Stimulated activated CD4-positive, alpha-beta T cell treated with anti-CD3 and anti-CD28 coated beads, TNF-alpha, amount 100 ng/mL, for 1 hour (primary cell): ENCODE results near the gene HNRNPDL.
"Not testable (repeated sequence)": the region's sequence is repeated elsewhere in the genome, so short reads cannot be mapped to it uniquely, and the experiment has no call there.

ENCODE experiments used
- DNase-seq, 3 donors: peaks; one replicate each; pipeline ENCODE4 v3.0.0-alpha.2; 2020; ENCODE audit warnings: low read depth in 3 of 3, low spot score in 1 of 3

The HNRNPDL gene

DNA sequence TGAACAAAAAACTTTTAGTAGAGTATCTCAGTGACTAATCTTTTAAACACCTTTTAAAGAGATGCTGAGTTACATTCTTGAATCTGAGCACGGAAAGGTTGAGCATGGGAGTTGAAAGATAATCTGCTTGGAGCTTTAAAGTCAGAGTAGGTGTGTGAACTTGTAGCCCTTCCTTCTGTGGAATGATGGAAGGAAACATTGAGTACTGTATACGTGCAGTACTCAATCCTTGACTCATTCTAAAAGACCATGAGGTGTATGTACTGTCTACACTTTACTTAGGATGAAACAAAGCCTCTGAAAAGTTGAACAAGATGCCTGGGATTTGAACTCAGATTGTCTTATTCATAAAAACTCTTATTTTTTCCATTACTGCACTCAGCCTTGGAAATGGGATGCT, 3.5 kb upstream of the HNRNPDL start:
- DNase-seq = no peak

DNA sequence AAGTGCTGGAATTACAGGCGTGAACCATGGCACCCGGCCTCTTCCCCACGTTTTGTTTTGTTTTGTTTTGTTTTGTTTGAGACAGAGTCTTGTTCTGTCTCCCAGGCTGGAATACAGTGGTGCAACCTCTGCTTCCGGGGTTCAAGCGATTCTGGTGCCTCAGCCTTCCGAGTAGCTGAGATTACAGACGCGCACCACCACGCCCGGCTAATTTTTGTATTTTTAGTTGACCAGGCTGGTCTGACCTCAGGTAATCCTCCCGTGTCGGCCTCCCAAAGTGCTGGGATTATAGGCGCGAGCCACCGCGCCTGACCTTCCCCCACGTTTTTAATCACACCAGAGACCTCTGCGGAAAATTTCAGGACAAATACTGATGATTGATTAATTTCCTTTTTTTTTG, 2.3 kb upstream of the HNRNPDL start:
- no peak for DNase-seq

DNA sequence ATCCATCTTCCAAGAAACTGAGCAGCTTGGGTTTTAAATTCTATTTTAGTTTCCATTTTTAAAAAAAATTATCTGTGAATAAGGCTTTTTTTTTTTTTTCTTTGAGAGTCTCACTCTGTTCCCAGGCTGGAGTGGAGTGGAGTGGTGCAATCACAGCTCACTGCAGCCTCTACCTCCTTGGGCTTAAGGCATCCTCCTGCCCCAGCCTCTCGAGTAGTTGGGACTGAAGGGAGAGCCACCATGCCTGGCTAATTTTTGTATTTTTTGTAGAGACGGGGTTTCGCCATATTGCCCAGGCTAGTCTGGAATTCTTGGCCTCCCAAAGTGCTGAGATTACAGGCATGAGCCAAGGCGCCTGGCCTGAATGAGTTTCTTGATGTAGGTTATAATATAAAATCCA, 1.6 kb upstream of the HNRNPDL start:
- no peak for DNase-seq

DNA sequence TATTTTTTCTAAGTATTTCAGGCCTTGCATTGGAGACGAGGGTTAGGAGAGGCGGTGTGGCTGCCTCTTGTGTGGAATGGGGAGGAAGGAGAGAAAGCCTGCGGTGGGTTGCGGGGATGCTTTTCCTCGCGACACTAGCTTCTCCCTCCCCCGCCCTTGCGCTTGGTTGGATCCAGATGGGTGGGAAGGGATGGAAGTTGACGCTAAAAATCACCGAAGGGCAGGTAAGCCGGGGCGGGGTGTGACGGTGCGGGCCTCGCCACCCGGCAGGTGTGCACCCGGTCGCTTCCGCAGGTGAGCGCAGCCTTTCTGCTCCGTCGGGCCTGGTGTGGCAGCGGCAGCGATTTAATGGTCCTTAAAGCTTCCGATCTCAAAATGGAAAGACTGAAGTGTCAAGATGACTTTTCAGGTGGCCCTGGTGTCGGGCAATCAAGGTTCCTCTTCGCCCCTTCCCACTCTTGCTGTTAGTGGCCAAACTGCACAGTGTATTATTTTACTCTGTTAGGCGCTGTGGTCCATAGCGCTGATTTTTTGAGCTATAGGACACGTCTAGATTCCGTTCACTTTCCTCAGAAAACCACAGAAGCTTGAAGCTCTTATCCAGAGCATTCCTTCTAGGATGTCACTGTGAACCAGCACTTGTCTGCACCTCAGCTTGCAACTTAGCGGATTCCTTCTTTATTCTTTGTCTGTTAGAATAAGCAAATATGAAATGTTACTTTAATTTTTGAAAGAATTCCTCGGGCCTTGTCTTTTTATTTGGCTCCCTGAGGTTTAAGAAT, 893 bp upstream of the HNRNPDL start:
- DNase-seq = peak in 1 of 3 donors; percentile 13

DNA sequence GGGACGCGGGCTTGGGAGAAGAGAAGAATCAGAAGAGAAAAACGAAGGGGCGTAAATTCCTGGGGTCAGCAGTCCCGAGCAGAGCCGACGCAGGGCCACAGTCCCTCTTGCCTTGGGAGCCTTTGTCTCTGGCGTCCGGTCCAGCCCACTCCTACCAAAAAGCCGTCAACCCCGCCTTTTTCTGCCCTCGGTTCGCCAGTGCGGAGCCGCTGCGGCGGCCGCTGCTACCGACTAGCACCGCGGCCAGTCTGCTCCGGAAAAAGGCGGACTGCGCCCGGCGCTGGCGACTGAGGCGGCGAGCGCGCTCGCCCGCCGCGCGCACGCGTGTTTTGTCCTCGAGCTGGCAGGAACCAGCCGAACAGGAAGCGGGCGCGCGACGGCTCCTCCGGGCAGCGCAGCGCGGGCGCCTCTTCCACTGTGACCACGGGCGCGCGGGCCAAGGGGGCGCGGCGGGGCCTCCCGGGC, 502 bp downstream of the HNRNPDL start:
- DNase-seq = peak in 2 of 3 donors; percentile 45 to 59

DNA sequence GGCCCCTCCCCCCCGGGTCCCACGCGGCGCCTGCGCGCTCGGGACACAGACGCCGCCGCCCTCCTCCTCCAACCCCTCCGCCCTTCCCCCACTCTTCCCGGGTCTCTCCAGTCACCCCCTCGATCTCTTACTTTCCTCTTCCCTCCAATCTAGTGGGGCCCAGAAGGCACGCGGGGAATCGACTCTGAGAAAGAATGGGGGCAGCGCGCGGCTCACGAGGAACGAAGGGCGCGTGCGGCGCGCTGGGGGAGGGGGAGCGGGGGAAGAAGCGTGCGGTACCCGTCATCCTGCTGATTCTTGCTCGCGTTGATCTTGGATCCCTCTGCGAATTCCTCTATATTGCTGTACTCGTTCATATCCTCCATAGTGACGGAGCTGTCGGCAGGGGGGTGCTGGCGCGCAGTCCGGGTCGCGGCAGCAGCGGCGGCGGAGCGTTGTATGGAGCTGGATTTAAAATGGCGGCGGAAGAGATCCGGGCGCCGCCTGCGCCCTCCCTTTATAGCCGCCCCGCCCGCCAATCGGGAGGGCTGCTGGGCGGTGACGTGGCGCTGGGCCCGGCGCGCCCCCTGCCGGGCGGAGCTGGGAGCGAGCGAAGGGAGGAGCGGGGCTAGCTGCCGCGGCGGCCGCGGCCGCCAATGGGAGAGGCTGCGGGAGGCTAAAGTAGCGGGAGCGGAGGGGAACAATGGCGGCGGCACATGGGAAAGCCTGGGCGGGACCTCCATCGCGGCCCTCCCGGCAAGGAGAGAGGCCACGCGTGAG, 1.1 kb downstream of the HNRNPDL start:
- peak; percentile 84 to 95 (median 90) for DNase-seq

DNA sequence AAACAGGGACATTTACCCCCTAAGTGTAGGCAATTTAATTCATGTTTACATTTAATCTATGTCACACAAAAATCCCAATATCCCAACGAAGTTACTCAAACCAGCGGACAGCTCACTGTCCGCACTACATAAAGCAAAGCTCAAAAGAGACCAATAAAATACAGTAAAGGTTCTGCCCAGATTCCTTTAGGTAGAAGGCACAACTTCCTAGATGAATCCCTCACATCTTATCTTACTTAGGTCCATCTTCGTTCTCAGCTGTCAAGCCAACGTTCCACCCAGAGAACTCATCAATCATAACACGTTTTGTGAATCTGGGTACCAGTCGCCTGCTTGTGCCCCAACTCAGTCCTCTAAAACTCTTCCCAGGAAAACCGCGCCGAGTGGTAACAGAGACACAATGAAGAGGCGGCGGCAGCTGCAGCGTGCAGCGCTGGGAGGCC, 1.7 kb downstream of the HNRNPDL start:
- no peak for DNase-seq

DNA sequence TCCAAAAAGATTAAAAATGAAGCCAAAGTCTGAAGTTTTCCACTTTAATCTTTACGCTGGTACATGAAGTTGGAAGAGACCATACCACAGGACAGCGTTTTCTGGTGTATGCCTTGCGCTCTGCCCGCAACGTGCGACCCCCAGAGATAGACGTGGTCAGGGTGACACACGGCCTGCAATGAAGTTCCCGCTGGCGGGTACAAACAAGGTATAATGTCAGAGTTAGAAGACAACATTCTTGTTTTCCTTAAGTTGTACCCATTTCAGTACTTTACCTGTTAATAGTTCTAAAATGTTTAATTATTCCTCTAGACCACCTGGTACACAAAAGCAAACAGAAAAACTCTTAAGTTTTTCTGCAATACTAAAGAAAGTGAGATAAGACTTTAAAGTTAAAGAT, 4.8 kb downstream of the HNRNPDL start:
- DNase-seq = no peak

DNA sequence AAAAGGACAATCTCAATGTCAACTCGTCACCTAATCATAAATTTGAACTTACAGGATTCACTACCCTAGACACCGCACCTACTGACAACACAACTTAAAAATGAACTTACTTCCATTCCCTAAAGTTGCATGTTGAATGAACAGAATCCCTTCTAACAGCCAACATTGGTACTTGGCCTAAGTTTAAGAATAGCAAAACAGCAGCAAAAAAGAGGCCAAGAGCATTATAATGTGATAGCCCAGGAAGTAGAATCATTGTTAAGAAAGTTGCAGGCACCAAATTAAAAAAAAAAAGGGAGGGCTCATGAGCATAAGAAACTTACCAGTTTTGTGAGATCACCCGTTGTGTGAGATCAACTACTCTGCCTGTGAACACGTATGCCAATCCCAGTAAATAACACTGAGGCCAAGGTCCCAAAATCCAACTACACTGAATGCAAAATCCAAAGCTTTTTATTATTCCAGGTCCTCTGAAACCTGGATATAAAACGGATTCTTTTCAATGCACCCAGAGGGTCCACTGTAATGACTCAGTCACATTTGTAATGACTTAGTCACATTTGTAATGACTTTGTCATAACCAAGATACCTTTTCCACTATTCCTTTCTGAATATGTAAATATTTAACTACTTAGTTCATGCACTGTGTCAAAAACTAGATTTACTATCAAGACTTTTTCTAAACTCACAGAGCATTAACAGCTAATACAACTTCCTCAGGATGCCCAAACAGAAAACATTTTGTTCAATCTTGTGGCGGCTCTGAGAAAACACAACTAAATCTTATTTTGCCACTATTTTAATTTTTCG, 6.8 kb downstream of the HNRNPDL start:
- no peak for DNase-seq

DNA sequence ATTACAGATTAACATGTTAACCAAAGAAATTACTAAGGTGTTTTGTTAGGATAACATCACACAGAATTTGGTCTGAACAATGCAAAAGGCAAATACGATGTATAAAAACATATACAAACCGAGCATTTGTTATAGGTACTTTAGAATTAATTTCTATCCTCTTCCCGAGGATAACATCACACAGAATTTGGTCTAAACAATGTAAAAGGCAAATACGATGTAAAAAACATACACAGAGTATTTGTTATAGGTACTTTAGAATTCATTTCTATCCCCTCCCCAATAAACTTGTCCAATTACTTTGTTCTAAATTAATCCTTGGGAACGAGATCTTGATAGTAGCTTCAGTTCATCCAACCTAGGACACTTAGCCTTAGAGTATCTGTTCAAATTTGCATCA, 7.6 kb downstream of the HNRNPDL start:
- no peak for DNase-seq

DNA sequence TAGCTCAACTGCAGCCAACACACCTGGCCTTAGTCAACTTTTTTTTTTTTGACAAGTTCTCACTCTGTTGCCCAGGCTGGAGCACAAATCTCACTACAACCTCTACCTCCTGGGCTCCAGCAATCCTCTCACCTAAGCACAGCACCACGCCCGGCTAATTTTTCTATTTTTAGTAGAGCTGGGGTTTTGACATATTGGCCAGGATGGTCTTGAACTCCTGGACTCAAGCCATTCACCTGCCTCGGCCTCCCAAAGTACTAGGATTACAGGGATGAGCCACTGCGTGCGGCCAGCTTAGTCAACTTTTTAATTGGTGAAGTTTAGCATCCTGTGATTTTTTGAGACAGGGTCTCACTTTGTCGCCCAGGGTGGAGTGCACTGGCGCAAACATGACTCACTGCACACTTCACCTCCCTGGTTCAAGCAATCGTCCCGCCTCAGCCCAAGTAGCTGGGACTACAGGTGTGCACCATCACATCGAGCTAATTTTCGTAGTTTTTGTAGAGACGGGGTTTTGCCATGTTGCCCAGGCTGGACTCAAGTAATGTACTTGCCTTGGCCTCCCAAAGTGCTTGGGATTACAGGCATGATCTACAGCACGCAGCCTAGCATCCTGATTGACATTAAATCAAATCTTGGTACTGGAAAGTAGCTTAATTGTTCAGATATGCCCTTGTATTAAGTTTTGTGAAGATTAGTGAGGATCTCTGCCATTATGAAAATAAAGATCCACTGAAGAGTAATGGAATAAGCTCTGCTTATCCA, 8.3 kb downstream of the HNRNPDL start:
- DNase-seq = no peak

DNA sequence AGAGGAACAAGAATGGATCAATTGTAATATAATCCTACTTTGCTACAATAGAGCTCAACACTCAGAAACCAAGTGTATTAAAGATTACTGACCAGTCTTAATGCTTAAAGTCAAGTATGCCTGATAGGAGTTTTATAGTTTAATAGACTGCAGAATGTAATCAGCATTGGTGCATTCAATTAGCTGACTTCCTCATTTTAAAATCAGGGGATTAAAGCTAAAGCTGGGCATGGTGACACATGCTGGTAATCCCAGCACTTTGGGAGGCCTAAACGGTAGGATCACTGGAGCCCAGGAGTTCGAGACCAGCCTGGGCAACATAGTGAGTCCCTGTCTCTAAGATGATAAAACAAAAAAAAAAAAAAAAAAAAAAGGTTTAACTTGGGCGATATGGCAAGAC, 10.8 kb downstream of the HNRNPDL start:
- DNase-seq = no peak

DNA sequence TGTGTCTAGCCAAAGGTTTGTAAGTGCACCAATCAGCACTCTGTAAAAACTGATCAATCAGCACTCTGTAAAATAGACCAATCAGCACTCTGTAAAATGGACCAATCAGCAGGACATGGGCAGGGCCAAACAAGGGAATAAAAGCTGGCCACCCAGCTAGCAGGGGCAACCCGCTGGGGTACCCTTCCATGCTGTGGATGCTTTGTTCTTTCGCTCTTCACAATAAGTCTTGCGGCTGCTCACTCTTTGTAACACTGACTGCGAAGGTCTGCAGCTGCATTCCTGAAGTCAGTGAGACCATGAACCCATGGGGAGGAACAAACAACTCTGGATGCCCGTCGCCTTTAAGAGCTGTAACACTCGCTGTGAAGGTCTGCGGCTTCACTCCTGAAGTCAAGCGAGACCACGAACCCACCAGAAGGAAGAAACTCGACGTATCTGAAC, 14.3 kb downstream of the HNRNPDL start:
- DNase-seq = no peak

DNA sequence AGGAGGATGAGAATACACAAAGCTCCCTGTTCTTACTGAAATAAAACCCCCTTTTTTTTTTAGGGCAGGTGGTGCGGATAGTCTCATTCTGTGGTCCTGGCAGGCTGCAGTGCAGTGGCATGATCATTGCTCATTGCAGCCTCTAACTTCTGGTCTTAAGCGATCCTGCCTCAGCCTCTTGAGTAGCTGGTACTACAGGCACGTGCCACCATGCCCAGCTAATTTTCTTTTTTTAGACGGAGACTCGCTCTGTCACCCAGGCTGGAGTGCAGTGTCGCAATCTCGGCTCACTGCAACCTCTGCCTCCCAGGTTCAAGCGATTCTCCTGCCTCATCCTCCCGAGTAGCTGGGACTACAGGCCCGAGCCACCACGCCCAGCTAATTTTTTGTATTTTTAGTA, 15.2 kb downstream of the HNRNPDL start:
- not testable (repeated sequence) for DNase-seq

DNA sequence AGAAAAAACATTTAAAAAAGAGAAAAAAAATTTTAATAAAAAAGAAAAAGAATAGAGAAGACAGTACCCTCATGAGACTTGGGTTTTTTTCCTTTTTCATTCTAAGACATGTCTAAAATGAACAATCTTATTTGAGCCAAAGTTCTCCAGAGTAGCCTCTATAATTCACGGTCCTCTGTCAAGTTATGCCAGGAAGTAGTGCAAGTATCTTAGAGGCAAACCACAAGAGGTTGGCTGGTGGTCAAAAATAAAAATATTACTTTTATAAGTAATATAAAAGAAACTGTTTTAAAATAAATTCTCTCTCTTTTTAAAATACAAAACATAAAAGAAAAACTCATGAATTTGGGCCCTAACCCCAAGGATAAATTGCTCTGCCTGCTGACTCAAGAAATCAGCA, 26.5 kb downstream of the HNRNPDL start:
- no peak for DNase-seq

DNA sequence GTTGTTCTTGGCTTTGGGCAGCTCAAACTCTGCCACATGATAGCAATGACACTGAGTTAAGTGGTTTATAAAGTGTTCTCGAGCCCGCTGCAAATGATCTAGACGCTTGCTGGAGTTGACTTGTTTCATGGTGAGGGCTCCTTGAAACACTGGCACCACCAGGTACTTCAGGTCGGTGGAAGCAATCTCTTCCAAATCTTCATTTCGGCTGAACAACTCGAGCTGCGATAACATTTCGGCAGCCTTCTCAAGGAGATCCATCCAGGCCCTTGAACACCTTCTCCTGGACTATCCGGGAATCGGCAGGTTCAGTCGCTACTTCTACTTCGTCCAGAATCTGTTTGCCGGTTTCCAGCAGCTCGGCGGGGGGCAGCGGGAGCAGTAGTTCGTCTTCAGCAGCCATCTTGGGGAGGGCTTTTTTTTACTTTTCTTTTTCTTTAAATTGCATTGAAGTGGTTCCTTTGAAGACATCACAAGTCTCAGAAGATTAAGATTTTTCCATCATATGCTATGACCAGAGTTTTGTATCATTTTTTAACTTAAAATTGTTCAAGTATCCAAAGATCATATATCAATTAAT, 28.0 kb downstream of the HNRNPDL start:
- DNase-seq = no peak

DNA sequence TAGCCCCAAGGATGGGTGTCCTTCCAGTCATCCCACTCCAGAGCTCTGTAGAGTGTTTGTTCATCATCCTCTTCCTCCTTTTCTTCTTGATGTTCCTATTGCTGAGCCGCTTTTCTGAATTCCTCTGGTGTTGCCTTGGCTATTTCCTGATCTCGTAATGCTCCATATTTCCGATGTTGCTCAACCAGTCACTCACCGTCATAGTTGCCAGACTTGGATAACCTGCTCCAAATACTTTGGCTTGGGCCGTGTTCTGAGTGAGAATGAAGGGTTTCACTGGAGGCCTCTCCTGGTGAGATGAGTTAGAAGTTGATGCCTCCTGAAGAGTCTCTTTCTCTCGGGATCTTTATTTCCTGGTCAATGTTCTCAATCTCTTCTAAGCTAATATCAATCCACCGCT, 28.7 kb downstream of the HNRNPDL start:
- no peak for DNase-seq

DNA sequence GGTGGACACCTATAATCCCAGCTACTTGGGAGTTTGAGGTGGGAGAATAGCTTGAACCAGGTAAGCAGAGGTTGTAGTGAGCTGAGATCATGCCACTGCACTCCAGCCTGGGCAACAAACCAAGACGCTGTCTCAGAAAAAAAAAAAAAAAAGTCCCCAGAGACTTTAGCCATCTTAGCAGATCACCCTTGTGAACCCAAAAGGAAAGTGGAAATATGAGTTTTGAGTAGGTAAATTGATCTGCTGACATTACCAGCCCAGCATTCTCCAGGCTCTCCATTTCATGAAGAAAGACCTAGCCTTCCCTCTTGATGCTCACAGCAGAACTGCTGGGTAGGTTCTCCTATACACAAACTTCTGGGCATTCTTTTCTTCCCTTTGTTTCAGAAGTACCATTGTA, 32.0 kb downstream of the HNRNPDL start:
- DNase-seq = no peak

DNA sequence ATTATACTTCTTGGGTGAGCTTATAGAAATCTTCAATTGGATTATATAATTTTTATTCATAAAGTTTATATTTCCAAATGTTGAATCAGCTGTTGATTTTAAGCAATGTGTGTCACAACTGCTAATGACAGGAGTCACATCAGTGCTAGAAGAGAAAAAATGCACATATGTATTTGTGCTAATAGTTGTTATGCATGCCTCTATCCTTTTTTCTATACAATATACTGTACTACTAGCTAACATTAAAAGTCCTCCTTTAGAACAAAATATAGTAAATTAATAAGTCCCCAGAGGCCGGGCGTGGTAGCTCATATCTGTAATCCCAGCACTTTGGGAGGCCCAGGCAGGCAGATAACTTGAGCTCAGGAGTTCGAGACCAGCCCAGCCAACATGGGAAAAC, 32.7 kb downstream of the HNRNPDL start:
- no peak for DNase-seq

DNA sequence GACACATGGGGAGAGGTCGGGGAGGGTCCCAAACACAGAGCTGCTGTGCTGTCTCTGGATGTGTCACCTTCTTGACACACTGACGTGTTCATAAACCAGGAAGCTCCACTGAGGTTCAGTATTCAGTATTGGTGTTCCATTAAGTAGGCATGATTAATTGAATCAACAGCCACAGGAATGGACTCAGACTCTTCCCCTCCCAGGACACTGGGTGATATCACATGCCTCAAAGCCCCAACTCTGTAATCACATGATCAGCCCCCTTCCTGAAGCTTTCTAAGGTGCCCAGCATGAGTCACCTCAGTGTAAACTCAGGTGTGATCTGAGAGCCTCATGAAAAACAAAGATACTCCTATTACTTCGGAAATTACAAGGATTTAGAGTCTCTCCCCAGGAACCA, 35.4 kb downstream of the HNRNPDL start:
- DNase-seq = no peak
